HL-60 (cell line): Measurements from ENCODE around the gene SUSD4.

Source experiments
- DNase-seq, 2 experiments: peaks; one replicate each; pipeline ENCODE4 v3.0.0-alpha.2; 2010 to 2020; ENCODE audit warnings: low read depth in 1 of 2, low spot score in 1 of 2
- H3K27ac ChIP-seq: fragments of 250-450 bp; sonication (Bioruptor Pico); replicated peaks from 2 replicates; pipeline ENCODE4 v1.5.1; 2020; ENCODE audit warnings: mild to moderate bottlenecking, moderate library complexity
- H3K27me3 ChIP-seq: fragments of 250-450 bp; sonication (Bioruptor Pico); 2 replicates; pipeline ENCODE4 v1.5.1; 2021; ENCODE audit warnings: mild to moderate bottlenecking, moderate library complexity; ENCODE audit not compliant: insufficient read depth, poor library complexity, severe bottlenecking
- H3K4me3 ChIP-seq: replicated peaks from 2 replicates; pipeline ENCODE4 v1.5.1; 2011; ENCODE audit warnings: mild to moderate bottlenecking, control low read depth, low read length; ENCODE audit not compliant: insufficient read depth
- CTCF ChIP-seq: IDR thresholded peaks from one replicate; pipeline ENCODE4 v1.5.1; 2011; ENCODE audit warnings: low read length, control low read depth, inconsistent platforms; ENCODE audit not compliant: insufficient read depth
- GABPA ChIP-seq: IDR thresholded peaks from 2 replicates; pipeline ENCODE4 v1.6.1; 2012; ENCODE audit warnings: low read depth
- POLR2AphosphoS5 ChIP-seq: IDR thresholded peaks from 2 replicates; pipeline ENCODE4 v1.6.1; 2012; ENCODE audit warnings: low read depth
- REST ChIP-seq: IDR thresholded peaks from 2 replicates; pipeline ENCODE4 v1.6.1; 2012; ENCODE audit warnings: low read depth; ENCODE audit not compliant: insufficient replicate concordance
- SPI1 ChIP-seq: IDR thresholded peaks from 2 replicates; pipeline ENCODE4 v1.6.1; 2012; ENCODE audit warnings: low read depth, mild to moderate bottlenecking, borderline replicate concordance

Gene SUSD4

GRCh38 chr1:223212441-223212840, 151.5 kb downstream of the SUSD4 start:
- H3K27me3 ChIP-seq, result no peaks in the 10 kb centered on the region
- no peak overlapping the region for H3K27ac ChIP-seq
- TF ChIP-seq REST (no peak), SPI1 (no peak), GABPA (no peak), CTCF (no peak), POLR2AphosphoS5 (no peak)
- DNase-seq, result no peak
- H3K4me3 ChIP-seq, result no peak overlapping the region

GRCh38 chr1:223211323-223211985, 152.5 kb downstream of the SUSD4 start:
- no peak for TF ChIP-seq GABPA
- no peak for TF ChIP-seq REST
- no peak for TF ChIP-seq POLR2AphosphoS5
- TF ChIP-seq SPI1, result no peak
- TF ChIP-seq CTCF, result no peak
- no peak overlapping the region for H3K27ac ChIP-seq
- no peak overlapping the region for H3K4me3 ChIP-seq
- DNase-seq, result no peak
- H3K27me3 ChIP-seq, result no peaks in the 10 kb centered on the region

- no peak for DNase-seq
- no peak overlapping the region for H3K27ac ChIP-seq
- no peaks in the 10 kb centered on the region for H3K27me3 ChIP-seq
Measured at GRCh38 chr1:223210788-223211120, 153.2 kb downstream of the SUSD4 start.

More at GRCh38 chr1:223210788-223211120, 153.2 kb downstream of the SUSD4 start:
- H3K4me3 ChIP-seq, result no peak overlapping the region
- TF ChIP-seq SPI1, result no peak
- TF ChIP-seq CTCF, result no peak
- no peak for TF ChIP-seq REST
- no peak for TF ChIP-seq GABPA
- no peak for TF ChIP-seq POLR2AphosphoS5
